Activated B cell treated with CpG ODN at 0.5 μM for 24 hours (primary cell): ENCODE data around the gene GABRB3. TPM values are rescaled to one million over a fixed set of nuclear protein-coding genes. Genes with fewer than 3 reads are reported as not detected.

Experiments used
- ATAC-seq: fragments of 200-7000 bp; cut with Tn5 transposase; one replicate; pipeline ENCODE4 v1.10.0; 2021; ENCODE audit warnings: low read depth, mild to moderate bottlenecking, moderate library complexity
- CTCF ChIA-PET: fragments of 350-600 bp; sonication (Branson Sonifier 250); formaldehyde crosslinking; loops from one replicate; lab custom pipeline; 2021; ENCODE audit warnings: antibody characterized with exemption; lab: Charles Lee
- POLR2A ChIA-PET: fragments of 350-600 bp; sonication (Branson Sonifier 250); formaldehyde crosslinking; loops from one replicate; lab custom pipeline; 2021; ENCODE audit warnings: antibody characterized with exemption; lab: Charles Lee
- DNase-seq: peaks from one replicate; pipeline ENCODE4 v3.0.0; 2022
- H3K27ac Mint-ChIP-seq: one replicate; pipeline ENCODE4 v1.8.0; 2020; ENCODE audit warnings: mixed read lengths
- H3K27me3 Mint-ChIP-seq: one replicate; pipeline ENCODE4 v1.8.0; 2021; ENCODE audit warnings: mixed read lengths
- H3K36me3 Mint-ChIP-seq: one replicate; pipeline ENCODE4 v1.8.0; 2021; ENCODE audit warnings: low read depth, mixed read lengths
- H3K4me1 Mint-ChIP-seq: one replicate; pipeline ENCODE4 v1.8.0; 2021; ENCODE audit warnings: mixed read lengths
- H3K4me3 Mint-ChIP-seq: one replicate; pipeline ENCODE4 v1.8.0; 2020; ENCODE audit warnings: mild to moderate bottlenecking, mixed read lengths
- H3K9me3 Mint-ChIP-seq: one replicate; pipeline ENCODE4 v1.8.0; 2020; ENCODE audit warnings: mixed read lengths
- CTCF ChIP-seq: fragments of 200-600 bp; IDR thresholded peaks from one replicate; pipeline ENCODE4 v1.8.0; 2022; ENCODE audit warnings: antibody characterized with exemption, mild to moderate bottlenecking
- intact Hi-C: fragments of 100-400 bp; cut with micrococcal nuclease; formaldehyde crosslinking; loops from one replicate; pipeline ENCODE4 v1.15.1; 2024
- total RNA-seq: library from RNA; stranded (reverse); gene quantifications from 2 replicates; pipeline ENCODE4 v1.2.3, GENCODE V29; 2022

The GABRB3 gene
- total RNA-seq, 1 donor from 2014 or later = not detected

GRCh38 chr15:26736502-26737248 is 36.2 kb downstream of the GABRB3 start:
- TF ChIP-seq CTCF = no peak
- intact Hi-C loops = no loop called here
- no peaks in the 10 kb centered on the region for H3K27me3 Mint-ChIP-seq
- H3K27ac Mint-ChIP-seq = no peak overlapping the region
- H3K36me3 Mint-ChIP-seq = no peaks in the 10 kb centered on the region
- no peak for DNase-seq
- CTCF ChIA-PET = no interaction called here
- POLR2A ChIA-PET = no interaction called here
- H3K4me1 Mint-ChIP-seq = no peaks in the 10 kb centered on the region
- H3K9me3 Mint-ChIP-seq = peaks cover 18% of the 10 kb centered on the region
- no peak for ATAC-seq
- no peak overlapping the region for H3K4me3 Mint-ChIP-seq

GRCh38 chr15:26731965-26732364 is 40.9 kb downstream of the GABRB3 start:
- ChIA-PET POLR2A (no interaction called here), CTCF (no interaction called here)
- Mint-ChIP-seq H3K27me3 (no peaks in the 10 kb centered on the region), H3K4me1 (no peaks in the 10 kb centered on the region), H3K4me3 (no peak overlapping the region), H3K27ac (no peak overlapping the region), H3K9me3 (peaks cover 20% of the 10 kb centered on the region), H3K36me3 (no peaks in the 10 kb centered on the region)
- no peak for TF ChIP-seq CTCF
- DNase-seq = no peak
- no peak for ATAC-seq
- intact Hi-C loops = no loop called here

GRCh38 chr15:26729581-26729980 is 43.3 kb downstream of the GABRB3 start:
- Mint-ChIP-seq H3K9me3 (peaks cover 18% of the 10 kb centered on the region), H3K27me3 (no peaks in the 10 kb centered on the region), H3K36me3 (no peaks in the 10 kb centered on the region), H3K4me1 (no peaks in the 10 kb centered on the region), H3K27ac (no peak overlapping the region), H3K4me3 (no peak overlapping the region)
- no peak for TF ChIP-seq CTCF
- DNase-seq (no peak), ATAC-seq (no peak)
- ChIA-PET CTCF (no interaction called here), POLR2A (no interaction called here)
- intact Hi-C loops = no loop called here

- Mint-ChIP-seq H3K27ac (no peak overlapping the region), H3K9me3 (peaks cover 20% of the 10 kb centered on the region), H3K27me3 (no peaks in the 10 kb centered on the region), H3K36me3 (no peaks in the 10 kb centered on the region), H3K4me3 (no peak overlapping the region), H3K4me1 (no peaks in the 10 kb centered on the region)
- ChIA-PET CTCF (no interaction called here), POLR2A (no interaction called here)
- ATAC-seq (no peak), DNase-seq (no peak)
- no peak for TF ChIP-seq CTCF
- intact Hi-C loops = no loop called here
These were observed 43.8 kb downstream of the GABRB3 start for GRCh38 chr15:26729030-26729429.

- H3K27me3 Mint-ChIP-seq = no peaks in the 10 kb centered on the region
- DNase-seq = no peak
- no peaks in the 10 kb centered on the region for H3K4me1 Mint-ChIP-seq
- H3K36me3 Mint-ChIP-seq = no peaks in the 10 kb centered on the region
- intact Hi-C loops = no loop called here
- H3K9me3 Mint-ChIP-seq = peaks cover 19% of the 10 kb centered on the region
- no peak overlapping the region for H3K27ac Mint-ChIP-seq
- ChIA-PET CTCF (no interaction called here), POLR2A (no interaction called here)
- no peak for TF ChIP-seq CTCF
- no peak overlapping the region for H3K4me3 Mint-ChIP-seq
- ATAC-seq = no peak
These were observed 48.3 kb downstream of the GABRB3 start for GRCh38 chr15:26724381-26725150.
